ENCODE measurements around the gene SPAG16.

SPAG16 gene

DNA sequence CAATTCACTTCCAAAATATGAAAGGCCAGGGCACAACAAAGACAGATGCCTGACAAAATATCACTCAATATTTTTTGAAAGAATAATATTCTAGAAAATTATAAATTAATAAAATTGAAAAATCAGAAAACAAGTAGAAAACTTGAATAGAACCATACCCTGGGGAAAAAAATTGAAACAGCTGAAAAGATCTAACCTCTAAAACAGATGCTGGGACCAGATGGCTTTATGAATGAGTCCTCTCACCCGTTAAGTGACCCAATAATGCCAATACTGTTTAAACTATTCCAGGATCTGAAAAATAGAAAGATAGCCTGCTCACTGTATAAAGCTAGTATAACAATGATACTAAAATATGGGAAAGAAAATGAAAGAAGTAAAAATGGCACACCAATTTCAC lies 804.3 kb downstream of the SPAG16 start (continued):
- TF ChIP-seq, protein P1, sequence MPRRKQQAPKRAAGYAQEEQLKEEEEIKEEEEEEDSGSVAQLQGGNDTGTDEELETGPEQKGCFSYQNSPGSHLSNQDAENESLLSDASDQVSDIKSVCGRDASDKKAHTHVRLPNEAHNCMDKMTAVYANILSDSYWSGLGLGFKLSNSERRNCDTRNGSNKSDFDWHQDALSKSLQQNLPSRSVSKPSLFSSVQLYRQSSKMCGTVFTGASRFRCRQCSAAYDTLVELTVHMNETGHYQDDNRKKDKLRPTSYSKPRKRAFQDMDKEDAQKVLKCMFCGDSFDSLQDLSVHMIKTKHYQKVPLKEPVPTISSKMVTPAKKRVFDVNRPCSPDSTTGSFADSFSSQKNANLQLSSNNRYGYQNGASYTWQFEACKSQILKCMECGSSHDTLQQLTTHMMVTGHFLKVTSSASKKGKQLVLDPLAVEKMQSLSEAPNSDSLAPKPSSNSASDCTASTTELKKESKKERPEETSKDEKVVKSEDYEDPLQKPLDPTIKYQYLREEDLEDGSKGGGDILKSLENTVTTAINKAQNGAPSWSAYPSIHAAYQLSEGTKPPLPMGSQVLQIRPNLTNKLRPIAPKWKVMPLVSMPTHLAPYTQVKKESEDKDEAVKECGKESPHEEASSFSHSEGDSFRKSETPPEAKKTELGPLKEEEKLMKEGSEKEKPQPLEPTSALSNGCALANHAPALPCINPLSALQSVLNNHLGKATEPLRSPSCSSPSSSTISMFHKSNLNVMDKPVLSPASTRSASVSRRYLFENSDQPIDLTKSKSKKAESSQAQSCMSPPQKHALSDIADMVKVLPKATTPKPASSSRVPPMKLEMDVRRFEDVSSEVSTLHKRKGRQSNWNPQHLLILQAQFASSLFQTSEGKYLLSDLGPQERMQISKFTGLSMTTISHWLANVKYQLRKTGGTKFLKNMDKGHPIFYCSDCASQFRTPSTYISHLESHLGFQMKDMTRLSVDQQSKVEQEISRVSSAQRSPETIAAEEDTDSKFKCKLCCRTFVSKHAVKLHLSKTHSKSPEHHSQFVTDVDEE (CRISPR knock-in tag; IDR thresholded peaks at IDR 0.05): no peak
- TF ChIP-seq RARB (CRISPR knock-in tag; IDR thresholded peaks at IDR 0.05) (no peak), ZFP3 (CRISPR knock-in tag; IDR thresholded peaks at IDR 0.05) (no peak)

DNA sequence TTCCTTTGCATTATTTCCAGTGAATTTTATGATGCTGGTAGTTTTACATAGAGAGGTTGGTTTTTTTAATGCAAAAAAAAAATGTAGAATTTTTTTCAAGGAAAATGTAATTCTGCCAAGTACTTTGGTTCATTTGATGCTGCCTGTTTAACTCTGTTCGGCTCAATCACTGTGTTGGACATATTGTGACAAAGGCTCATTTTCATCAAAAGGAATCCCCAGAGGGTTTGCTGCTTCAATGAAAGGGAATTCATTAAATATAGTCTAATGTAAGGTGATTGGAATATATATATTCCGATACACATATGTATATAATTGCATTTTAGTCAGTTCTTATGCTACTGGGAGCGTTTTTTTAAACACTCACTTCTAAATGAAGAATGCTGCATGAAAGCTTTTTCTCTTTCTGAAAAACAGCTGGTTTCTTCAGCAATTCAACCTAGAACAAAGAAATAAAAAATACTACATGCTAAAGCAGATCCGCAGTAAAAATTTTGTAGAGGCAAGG lies 812.0 kb downstream of the SPAG16 start:
- no peak for TF ChIP-seq ZNF70 (CRISPR knock-in tag; IDR thresholded peaks at IDR 0.05)
- TF ChIP-seq, protein P2, sequence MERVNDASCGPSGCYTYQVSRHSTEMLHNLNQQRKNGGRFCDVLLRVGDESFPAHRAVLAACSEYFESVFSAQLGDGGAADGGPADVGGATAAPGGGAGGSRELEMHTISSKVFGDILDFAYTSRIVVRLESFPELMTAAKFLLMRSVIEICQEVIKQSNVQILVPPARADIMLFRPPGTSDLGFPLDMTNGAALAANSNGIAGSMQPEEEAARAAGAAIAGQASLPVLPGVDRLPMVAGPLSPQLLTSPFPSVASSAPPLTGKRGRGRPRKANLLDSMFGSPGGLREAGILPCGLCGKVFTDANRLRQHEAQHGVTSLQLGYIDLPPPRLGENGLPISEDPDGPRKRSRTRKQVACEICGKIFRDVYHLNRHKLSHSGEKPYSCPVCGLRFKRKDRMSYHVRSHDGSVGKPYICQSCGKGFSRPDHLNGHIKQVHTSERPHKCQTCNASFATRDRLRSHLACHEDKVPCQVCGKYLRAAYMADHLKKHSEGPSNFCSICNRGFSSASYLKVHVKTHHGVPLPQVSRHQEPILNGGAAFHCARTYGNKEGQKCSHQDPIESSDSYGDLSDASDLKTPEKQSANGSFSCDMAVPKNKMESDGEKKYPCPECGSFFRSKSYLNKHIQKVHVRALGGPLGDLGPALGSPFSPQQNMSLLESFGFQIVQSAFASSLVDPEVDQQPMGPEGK (CRISPR knock-in tag; IDR thresholded peaks at IDR 0.05; ENCODE audit: borderline replicate concordance): no peak
- TF ChIP-seq, protein P3, sequence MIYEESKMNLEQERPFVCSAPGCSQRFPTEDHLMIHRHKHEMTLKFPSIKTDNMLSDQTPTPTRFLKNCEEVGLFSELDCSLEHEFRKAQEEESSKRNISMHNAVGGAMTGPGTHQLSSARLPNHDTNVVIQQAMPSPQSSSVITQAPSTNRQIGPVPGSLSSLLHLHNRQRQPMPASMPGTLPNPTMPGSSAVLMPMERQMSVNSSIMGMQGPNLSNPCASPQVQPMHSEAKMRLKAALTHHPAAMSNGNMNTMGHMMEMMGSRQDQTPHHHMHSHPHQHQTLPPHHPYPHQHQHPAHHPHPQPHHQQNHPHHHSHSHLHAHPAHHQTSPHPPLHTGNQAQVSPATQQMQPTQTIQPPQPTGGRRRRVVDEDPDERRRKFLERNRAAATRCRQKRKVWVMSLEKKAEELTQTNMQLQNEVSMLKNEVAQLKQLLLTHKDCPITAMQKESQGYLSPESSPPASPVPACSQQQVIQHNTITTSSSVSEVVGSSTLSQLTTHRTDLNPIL (CRISPR knock-in tag; IDR thresholded peaks at IDR 0.05; ENCODE audit: low read depth): no peak
- TF ChIP-seq ZFP3 (CRISPR knock-in tag; IDR thresholded peaks at IDR 0.05): no peak
- TF ChIP-seq, protein P4, sequence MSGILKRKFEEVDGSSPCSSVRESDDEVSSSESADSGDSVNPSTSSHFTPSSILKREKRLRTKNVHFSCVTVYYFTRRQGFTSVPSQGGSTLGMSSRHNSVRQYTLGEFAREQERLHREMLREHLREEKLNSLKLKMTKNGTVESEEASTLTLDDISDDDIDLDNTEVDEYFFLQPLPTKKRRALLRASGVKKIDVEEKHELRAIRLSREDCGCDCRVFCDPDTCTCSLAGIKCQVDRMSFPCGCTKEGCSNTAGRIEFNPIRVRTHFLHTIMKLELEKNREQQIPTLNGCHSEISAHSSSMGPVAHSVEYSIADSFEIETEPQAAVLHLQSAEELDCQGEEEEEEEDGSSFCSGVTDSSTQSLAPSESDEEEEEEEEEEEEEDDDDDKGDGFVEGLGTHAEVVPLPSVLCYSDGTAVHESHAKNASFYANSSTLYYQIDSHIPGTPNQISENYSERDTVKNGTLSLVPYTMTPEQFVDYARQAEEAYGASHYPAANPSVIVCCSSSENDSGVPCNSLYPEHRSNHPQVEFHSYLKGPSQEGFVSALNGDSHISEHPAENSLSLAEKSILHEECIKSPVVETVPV (CRISPR knock-in tag; IDR thresholded peaks at IDR 0.05): no peak
- no peak for TF ChIP-seq PPARA (CRISPR knock-in tag; IDR thresholded peaks at IDR 0.05; ENCODE audit: borderline replicate concordance)
- TF ChIP-seq ARNTL (CRISPR knock-in tag; IDR thresholded peaks at IDR 0.05; ENCODE audit: borderline replicate concordance, low read depth): no peak
- TF ChIP-seq OSR1 (CRISPR knock-in tag; IDR thresholded peaks at IDR 0.05): no peak
- TF ChIP-seq, protein P5, sequence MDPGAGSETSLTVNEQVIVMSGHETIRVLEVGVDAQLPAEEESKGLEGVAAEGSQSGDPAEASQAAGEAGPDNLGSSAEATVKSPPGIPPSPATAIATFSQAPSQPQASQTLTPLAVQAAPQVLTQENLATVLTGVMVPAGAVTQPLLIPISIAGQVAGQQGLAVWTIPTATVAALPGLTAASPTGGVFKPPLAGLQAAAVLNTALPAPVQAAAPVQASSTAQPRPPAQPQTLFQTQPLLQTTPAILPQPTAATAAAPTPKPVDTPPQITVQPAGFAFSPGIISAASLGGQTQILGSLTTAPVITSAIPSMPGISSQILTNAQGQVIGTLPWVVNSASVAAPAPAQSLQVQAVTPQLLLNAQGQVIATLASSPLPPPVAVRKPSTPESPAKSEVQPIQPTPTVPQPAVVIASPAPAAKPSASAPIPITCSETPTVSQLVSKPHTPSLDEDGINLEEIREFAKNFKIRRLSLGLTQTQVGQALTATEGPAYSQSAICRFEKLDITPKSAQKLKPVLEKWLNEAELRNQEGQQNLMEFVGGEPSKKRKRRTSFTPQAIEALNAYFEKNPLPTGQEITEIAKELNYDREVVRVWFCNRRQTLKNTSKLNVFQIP (CRISPR knock-in tag; IDR thresholded peaks at IDR 0.05; ENCODE audit: borderline replicate concordance, low read depth): no peak
- no peak for TF ChIP-seq ZNF565 (CRISPR knock-in tag; conservative IDR thresholded peaks at IDR 0.05; ENCODE audit: low read depth)
- TF ChIP-seq TCF4 (CRISPR knock-in tag; IDR thresholded peaks at IDR 0.05; ENCODE audit: borderline replicate concordance): no peak
- no peak for TF ChIP-seq BACH2 (CRISPR knock-in tag; IDR thresholded peaks at IDR 0.05; ENCODE audit: borderline replicate concordance)
- no peak for TF ChIP-seq SNAI2 (CRISPR knock-in tag; IDR thresholded peaks at IDR 0.05)
- TF ChIP-seq CSDC2 (CRISPR knock-in tag; IDR thresholded peaks at IDR 0.05): no peak
- TF ChIP-seq RARB (CRISPR knock-in tag; IDR thresholded peaks at IDR 0.05): no peak
- TF ChIP-seq, protein P1 (CRISPR knock-in tag; IDR thresholded peaks at IDR 0.05): no peak
- TF ChIP-seq ISL1 (CRISPR knock-in tag; IDR thresholded peaks at IDR 0.05): no peak
- no peak for TF ChIP-seq ZC3H10 (CRISPR knock-in tag; IDR thresholded peaks at IDR 0.05)
- TF ChIP-seq TOX (CRISPR knock-in tag; IDR thresholded peaks at IDR 0.05; ENCODE audit: borderline replicate concordance): no peak
- no peak for ATAC-seq
